HCT116 (cell line): ENCODE measurements around the gene DDO.

ENCODE experiments used
- ATF3 ChIP-seq: IDR thresholded peaks from 2 replicates; pipeline ENCODE4 v1.6.1; 2012
- CTCF ChIP-seq, 3 experiments: fragments of 200-600 bp in 1 of 3; sonication (generic) in 1 of 3; IDR thresholded peaks in 2 of 3; conservative IDR thresholded peaks in 1 of 3; 2 replicates each; pipeline ENCODE4 v1.5.1; 2012 to 2017; ENCODE audit warnings: low read depth in 2 of 3, low read length in 2 of 3, antibody characterized with exemption in 1 of 3, borderline replicate concordance in 1 of 3, control low read depth in 1 of 3, mild to moderate bottlenecking in 1 of 3, mixed read lengths in 1 of 3, mixed run types in 1 of 3, moderate library complexity in 1 of 3; ENCODE audit not compliant: insufficient read depth in 1 of 3
- EGR1 ChIP-seq: IDR thresholded peaks from 2 replicates; pipeline ENCODE4 v1.6.1; 2012; ENCODE audit warnings: low read depth
- EZH2 ChIP-seq: fragments of 200-600 bp; sonication (generic); IDR thresholded peaks from 2 replicates; pipeline ENCODE4 v1.6.1; 2017; ENCODE audit warnings: antibody characterized with exemption, mixed run types
- EZH2phosphoT487 ChIP-seq: fragments of 200-600 bp; IDR thresholded peaks from 2 replicates; pipeline ENCODE4 v1.6.1; 2018; ENCODE audit warnings: antibody characterized with exemption, borderline replicate concordance
- FOSL1 ChIP-seq: IDR thresholded peaks from 2 replicates; pipeline ENCODE4 v1.6.1; 2012; ENCODE audit warnings: low read depth
- JUND ChIP-seq: IDR thresholded peaks from 2 replicates; pipeline ENCODE4 v1.6.1; 2012
- POLR2A ChIP-seq: IDR thresholded peaks from 2 replicates; pipeline ENCODE4 v1.7.0; 2011; ENCODE audit warnings: borderline replicate concordance; ENCODE audit not compliant: insufficient read depth, insufficient read length; ENCODE audit errors: extremely low read depth
- POLR2AphosphoS5 ChIP-seq: IDR thresholded peaks from 2 replicates; pipeline ENCODE4 v1.6.1; 2011; ENCODE audit warnings: mild to moderate bottlenecking, low read depth, low read length, moderate library complexity
- RAD21 ChIP-seq: IDR thresholded peaks from 2 replicates; pipeline ENCODE4 v1.6.1; 2012; ENCODE audit warnings: low read depth, mild to moderate bottlenecking
- REST ChIP-seq: IDR thresholded peaks from 2 replicates; pipeline ENCODE4 v1.6.1; 2012; ENCODE audit warnings: low read depth
- SIN3A ChIP-seq: IDR thresholded peaks from 2 replicates; pipeline ENCODE4 v1.6.1; 2012; ENCODE audit warnings: low read depth
- ZFX ChIP-seq: fragments of 450-650 bp; IDR thresholded peaks from 2 replicates; pipeline ENCODE4 v1.6.1; 2017
- ZNF274 ChIP-seq: fragments of 200-500 bp; sonication (Bioruptor generic); IDR thresholded peaks from 2 replicates; pipeline ENCODE4 v1.6.1; 2014; ENCODE audit warnings: mild to moderate bottlenecking, low read depth, low read length, inconsistent platforms

DNA sequence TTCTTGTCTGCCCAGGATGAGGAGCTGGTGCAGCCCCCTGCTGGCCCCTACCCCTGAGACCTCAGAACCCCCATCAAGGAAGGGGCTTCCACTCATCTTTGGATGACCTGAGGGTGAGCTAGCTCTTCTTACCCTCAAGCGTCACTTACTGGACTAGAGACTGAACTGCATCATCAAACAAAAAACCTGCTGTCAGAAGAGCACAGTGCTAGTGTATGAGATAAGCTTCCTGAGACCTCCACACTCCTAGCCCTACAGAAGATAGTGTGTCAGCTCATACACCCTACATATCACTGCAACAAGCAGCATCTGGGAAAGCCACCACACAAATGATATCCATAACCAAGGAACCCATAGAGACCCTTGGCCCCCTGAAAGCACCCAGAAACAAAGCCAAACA, 46.0 kb upstream of the DDO start:
- no peak for TF ChIP-seq ATF3
- TF ChIP-seq CTCF (IDR thresholded peaks at IDR 0.05 in 2 of 3, conservative IDR thresholded peaks at IDR 0.05 in 1 of 3; ENCODE audit: borderline replicate concordance in 1 of 3, insufficient read depth in 1 of 3, low read depth in 2 of 3, low read length in 2 of 3), result no peak
- TF ChIP-seq POLR2AphosphoS5, result no peak
- TF ChIP-seq REST, result no peak
- TF ChIP-seq EZH2phosphoT487, result no peak
- TF ChIP-seq EZH2, result no peak
- TF ChIP-seq FOSL1, result no peak
- no peak for TF ChIP-seq ZFX
- TF ChIP-seq POLR2A, result no peak
- TF ChIP-seq RAD21, result no peak
- TF ChIP-seq EGR1, result no peak
- no peak for TF ChIP-seq ZNF274
- TF ChIP-seq SIN3A, result no peak
- TF ChIP-seq JUND, result no peak
